ENCODE measurements around the gene INPP4A.

The INPP4A gene

GRCh38 chr2:98514879-98515249 is 70.2 kb downstream of the INPP4A start:
- no peak for DNase-seq (ENCODE audit: low read depth)

GRCh38 chr2:98515250-98515991 is 70.8 kb downstream of the INPP4A start:
- DNase-seq (ENCODE audit: low read depth), result no peak

- no peak for DNase-seq (ENCODE audit: low read depth)
Measured at GRCh38 chr2:98516571-98516970, 71.9 kb downstream of the INPP4A start.

GRCh38 chr2:98517636-98518035 is 73.0 kb downstream of the INPP4A start:
- no peak for DNase-seq (ENCODE audit: low read depth)

GRCh38 chr2:98518101-98518500 is 73.4 kb downstream of the INPP4A start:
- DNase-seq (ENCODE audit: low read depth), result peak; percentile 31

GRCh38 chr2:98519156-98519555 is 74.5 kb downstream of the INPP4A start:
- no peak for DNase-seq (ENCODE audit: low read depth)

- DNase-seq (ENCODE audit: low read depth), result no peak
Measured at GRCh38 chr2:98519851-98520250, 75.2 kb downstream of the INPP4A start.

GRCh38 chr2:98520806-98521205 is 76.1 kb downstream of the INPP4A start:
- no peak for DNase-seq (ENCODE audit: low read depth)

GRCh38 chr2:98521266-98521665 is 76.6 kb downstream of the INPP4A start:
- no peak for DNase-seq (ENCODE audit: low read depth)

- no peak for DNase-seq (ENCODE audit: low read depth)
Measured at GRCh38 chr2:98522854-98523253, 78.2 kb downstream of the INPP4A start.

GRCh38 chr2:98524168-98524567 is 79.5 kb downstream of the INPP4A start:
- DNase-seq (ENCODE audit: low read depth), result no peak

- no peak for DNase-seq (ENCODE audit: low read depth)
Measured at GRCh38 chr2:98528349-98528748, 83.7 kb downstream of the INPP4A start.

- no peak for DNase-seq (ENCODE audit: low read depth)
Measured at GRCh38 chr2:98530114-98530513, 85.5 kb downstream of the INPP4A start.

GRCh38 chr2:98532756-98533155 is 88.1 kb downstream of the INPP4A start:
- no peak for DNase-seq (ENCODE audit: low read depth)

- no peak for DNase-seq (ENCODE audit: low read depth)
Measured at GRCh38 chr2:98533547-98533946, 88.9 kb downstream of the INPP4A start.

- DNase-seq (ENCODE audit: low read depth), result no peak
Measured at GRCh38 chr2:98534761-98535160, 90.1 kb downstream of the INPP4A start.

- DNase-seq (ENCODE audit: low read depth), result no peak
Measured at GRCh38 chr2:98535971-98536677, 91.5 kb downstream of the INPP4A start.

- DNase-seq (ENCODE audit: low read depth), result no peak
Measured at GRCh38 chr2:98537390-98538126, 92.9 kb downstream of the INPP4A start.

GRCh38 chr2:98538280-98539041 is 93.8 kb downstream of the INPP4A start:
- no peak for DNase-seq (ENCODE audit: low read depth)

- DNase-seq (ENCODE audit: low read depth), result no peak
Measured at GRCh38 chr2:98539056-98539735, 94.5 kb downstream of the INPP4A start.

- DNase-seq (ENCODE audit: low read depth), result no peak
Measured at GRCh38 chr2:98540536-98540935, 95.9 kb downstream of the INPP4A start.

- no peak for DNase-seq (ENCODE audit: low read depth)
Measured at GRCh38 chr2:98541489-98541888, 96.8 kb downstream of the INPP4A start.

All from activated T-helper 1 cell treated with Interleukin-2 at 50 U/mL for 16 hours (primary cell).